HepG2 (cell line): Measurements from ENCODE around the gene HEATR5B. TPM values are rescaled to one million over a fixed set of nuclear protein-coding genes. Genes with fewer than 3 reads are reported as not detected.

Source experiments
- BHLHE40 ChIP-seq: IDR thresholded peaks from 2 replicates; pipeline ENCODE4 v1.6.1; 2011; ENCODE audit warnings: low read length, improper control_type of control experiment
- ELF1 ChIP-seq: sonication (generic); formaldehyde crosslinking; IDR thresholded peaks from 2 replicates; pipeline ENCODE4 v1.4.0; 2020; ENCODE audit warnings: missing genetic modification reagents
- FOXO1 ChIP-seq: sonication (generic); formaldehyde crosslinking; IDR thresholded peaks from 2 replicates; pipeline ENCODE4 v1.4.0; 2020; ENCODE audit warnings: missing genetic modification reagents
- ISX ChIP-seq: sonication (generic); formaldehyde crosslinking; conservative IDR thresholded peaks from 2 replicates; pipeline ENCODE4 v1.5.0; 2020; ENCODE audit warnings: missing genetic modification reagents
- MEIS1 ChIP-seq: sonication (generic); formaldehyde crosslinking; IDR thresholded peaks from 2 replicates; pipeline ENCODE4 v1.9.0; 2021; ENCODE audit warnings: mild to moderate bottlenecking, missing genetic modification reagents, moderate library complexity, borderline replicate concordance
- NR2F6 ChIP-seq, 2 experiments: IDR thresholded peaks; 2 replicates each; pipeline ENCODE4 v1.6.1; 2016; ENCODE audit warnings: antibody characterized with exemption in 1 of 2, mild to moderate bottlenecking in 1 of 2
- PAX8 ChIP-seq: sonication (generic); formaldehyde crosslinking; IDR thresholded peaks from 2 replicates; pipeline ENCODE4 v1.8.0; 2022; ENCODE audit warnings: mild to moderate bottlenecking, missing genetic modification reagents, borderline replicate concordance
- REL ChIP-seq: sonication (generic); formaldehyde crosslinking; conservative IDR thresholded peaks from 2 replicates; pipeline ENCODE4 v1.8.0; 2022; ENCODE audit warnings: mild to moderate bottlenecking, missing genetic modification reagents, moderate library complexity
- SATB2 ChIP-seq: sonication (generic); formaldehyde crosslinking; IDR thresholded peaks from 2 replicates; pipeline ENCODE4 v1.5.0; 2020; ENCODE audit warnings: missing genetic modification reagents
- SP140L ChIP-seq: sonication (generic); formaldehyde crosslinking; IDR thresholded peaks from 2 replicates; pipeline ENCODE4 v1.4.0; 2020; ENCODE audit warnings: missing genetic modification reagents, borderline replicate concordance
- SUZ12 ChIP-seq: fragments of 150-350 bp; IDR thresholded peaks from 2 replicates; pipeline ENCODE4 v1.6.1; 2014; ENCODE audit warnings: low read depth, low read length
- ZFP62 ChIP-seq: sonication (generic); formaldehyde crosslinking; IDR thresholded peaks from 2 replicates; pipeline ENCODE4 v1.4.0; 2020; ENCODE audit warnings: missing genetic modification reagents
- ZIK1 ChIP-seq: sonication (generic); formaldehyde crosslinking; IDR thresholded peaks from 2 replicates; pipeline ENCODE4 v1.5.0; 2020; ENCODE audit warnings: mild to moderate bottlenecking, low read depth, missing genetic modification reagents, borderline replicate concordance
- ZNF329 ChIP-seq: sonication (generic); formaldehyde crosslinking; IDR thresholded peaks from 2 replicates; pipeline ENCODE4 v1.9.0; 2021; ENCODE audit warnings: low read depth, mild to moderate bottlenecking, missing genetic modification reagents
- ZNF839 ChIP-seq: sonication (generic); formaldehyde crosslinking; IDR thresholded peaks from 2 replicates; pipeline ENCODE4 v1.4.0; 2020; ENCODE audit warnings: missing genetic modification reagents, mild to moderate bottlenecking, borderline replicate concordance
- polyA plus RNA-seq, 8 experiments: library from polyadenylated mRNA; depleted of rRNA in 3 of 8; stranded (reverse) in 7 of 8; unstranded in 1 of 8; fragments of >200 nt; fragmentation: Illumina TruSeq in 4 of 8; extraction: Trizol in 4 of 8; gene quantifications; 2 replicates each; pipeline versions ENCODE4 v1.2.1 to v1.2.3, GENCODE V29; 2011 to 2016; ENCODE audit warnings: low read depth in 4 of 8, missing spikeins in 1 of 8, mixed read lengths in 1 of 8; ENCODE audit not compliant: insufficient read depth in 1 of 8
- total RNA-seq, 5 experiments: library from RNA; depleted of rRNA; stranded (reverse); fragments of >200 nt; fragmentation: Illumina TruSeq; extraction: Trizol; gene quantifications; 2 replicates each; pipeline ENCODE4 v1.2.3, GENCODE V29; 2016; ENCODE audit warnings: low read depth in 1 of 5
- TF ChIP-seq, protein P1 (sequence below): sonication (generic); formaldehyde crosslinking; IDR thresholded peaks from 2 replicates; pipeline ENCODE4 v1.4.0; 2020; ENCODE audit warnings: missing genetic modification reagents
- TF ChIP-seq, protein P2 (sequence below): sonication (generic); formaldehyde crosslinking; IDR thresholded peaks from 2 replicates; pipeline ENCODE4 v1.8.0; 2022; ENCODE audit warnings: mild to moderate bottlenecking, missing genetic modification reagents
- TF ChIP-seq, protein P3 (sequence below): sonication (generic); formaldehyde crosslinking; IDR thresholded peaks from 2 replicates; pipeline ENCODE4 v1.8.0; 2022; ENCODE audit warnings: missing genetic modification reagents, low read depth, mild to moderate bottlenecking, borderline replicate concordance
- TF ChIP-seq, protein P4 (sequence below): IDR thresholded peaks from 2 replicates; pipeline ENCODE4 v1.6.1; 2016
- TF ChIP-seq, protein P5 (sequence below): sonication (generic); formaldehyde crosslinking; IDR thresholded peaks from 2 replicates; pipeline ENCODE4 v1.8.1; 2022; ENCODE audit warnings: low read depth, mild to moderate bottlenecking, missing genetic modification reagents

Gene HEATR5B
- total and polyA plus RNA-seq, 2 of the 13 experiments (the other 11 are each of a cell fraction or from before 2014, with no cell fraction given), result 12.7 to 16.3 TPM

DNA sequence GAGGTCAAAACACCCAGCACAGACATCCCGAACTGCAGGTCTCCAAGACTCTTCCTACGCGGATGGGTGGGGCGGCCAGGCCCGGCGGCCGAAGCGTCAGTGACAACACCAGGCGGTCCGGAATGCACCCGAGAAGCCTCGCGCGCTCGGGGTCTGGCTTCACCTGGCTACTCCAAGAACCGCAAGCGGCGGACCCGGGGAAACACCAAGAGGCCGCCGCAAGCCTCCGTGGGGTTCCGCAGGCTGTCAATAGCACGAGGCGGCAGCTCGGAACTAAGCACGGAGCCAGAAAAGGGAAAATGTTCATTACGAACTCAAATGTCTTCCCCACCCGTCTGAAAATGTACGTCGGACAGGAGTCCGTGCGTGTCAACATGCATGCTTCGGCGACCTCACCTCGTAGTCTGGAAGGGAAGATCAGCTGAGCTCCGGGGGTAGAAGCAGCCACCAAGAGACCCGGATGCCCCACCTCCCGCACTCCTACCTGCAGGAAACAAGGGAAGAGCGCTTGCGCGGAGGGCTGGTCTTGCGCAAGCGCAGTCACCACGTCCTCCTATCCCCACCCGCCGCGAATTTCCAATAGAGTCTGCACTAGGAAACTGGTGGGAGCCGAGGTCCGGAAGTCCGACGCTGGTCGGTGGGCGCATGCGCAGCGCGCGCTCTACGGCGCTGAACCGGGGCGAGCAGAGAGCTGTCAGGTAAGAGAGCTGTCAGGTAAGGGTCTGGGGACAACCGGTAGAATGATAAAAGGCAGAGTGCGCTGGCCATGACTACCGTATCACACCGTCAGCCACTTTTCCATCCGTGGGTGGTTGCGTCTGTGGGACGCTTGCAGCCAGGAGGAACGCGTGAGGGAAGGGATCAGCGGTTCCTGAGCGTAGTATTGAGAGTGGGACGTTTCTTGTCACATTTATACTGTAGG lies at the start of gene HEATR5B, which contains the start of gene GPATCH11 (continued):
- TF ChIP-seq, protein P1, sequence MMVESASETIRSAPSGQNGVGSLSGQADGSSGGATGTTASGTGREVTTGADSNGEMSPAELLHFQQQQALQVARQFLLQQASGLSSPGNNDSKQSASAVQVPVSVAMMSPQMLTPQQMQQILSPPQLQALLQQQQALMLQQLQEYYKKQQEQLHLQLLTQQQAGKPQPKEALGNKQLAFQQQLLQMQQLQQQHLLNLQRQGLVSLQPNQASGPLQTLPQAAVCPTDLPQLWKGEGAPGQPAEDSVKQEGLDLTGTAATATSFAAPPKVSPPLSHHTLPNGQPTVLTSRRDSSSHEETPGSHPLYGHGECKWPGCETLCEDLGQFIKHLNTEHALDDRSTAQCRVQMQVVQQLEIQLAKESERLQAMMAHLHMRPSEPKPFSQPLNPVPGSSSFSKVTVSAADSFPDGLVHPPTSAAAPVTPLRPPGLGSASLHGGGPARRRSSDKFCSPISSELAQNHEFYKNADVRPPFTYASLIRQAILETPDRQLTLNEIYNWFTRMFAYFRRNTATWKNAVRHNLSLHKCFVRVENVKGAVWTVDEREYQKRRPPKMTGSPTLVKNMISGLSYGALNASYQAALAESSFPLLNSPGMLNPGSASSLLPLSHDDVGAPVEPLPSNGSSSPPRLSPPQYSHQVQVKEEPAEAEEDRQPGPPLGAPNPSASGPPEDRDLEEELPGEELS (CRISPR knock-in tag), result no peak; the same call in 1 of the 2 replicates
- TF ChIP-seq PAX8 (CRISPR knock-in tag) (peak; percentile 79; the same call in 1 of the 2 replicates), REL (CRISPR knock-in tag) (no peak), ZIK1 (CRISPR knock-in tag) (peak; percentile 57; the same call in 1 of the 2 replicates), ZNF329 (no peak), SATB2 (no peak; the same call in 1 of the 2 replicates), FOXO1 (CRISPR knock-in tag) (peak; percentile 39), ISX (CRISPR knock-in tag) (no peak), ZNF839 (CRISPR knock-in tag) (0 out of 2 replicates have a peak, but pooled peaks have one; percentile 39), ELF1 (CRISPR knock-in tag) (peak; percentile 95), BHLHE40 (peak; percentile 12; the same call in 1 of the 2 replicates), SUZ12 (no peak), MEIS1 (peak; percentile 85; the same call in 1 of the 2 replicates), NR2F6 (IDR thresholded peaks at IDR 0.05) (no peak), NR2F6 (CRISPR knock-in tag; IDR thresholded peaks at IDR 0.05) (peak; percentile 37; the same call in 1 of the 2 replicates), SP140L (CRISPR knock-in tag) (peak; percentile 76; the same call in 1 of the 2 replicates), ZFP62 (CRISPR knock-in tag) (no peak)
- TF ChIP-seq, protein P2, sequence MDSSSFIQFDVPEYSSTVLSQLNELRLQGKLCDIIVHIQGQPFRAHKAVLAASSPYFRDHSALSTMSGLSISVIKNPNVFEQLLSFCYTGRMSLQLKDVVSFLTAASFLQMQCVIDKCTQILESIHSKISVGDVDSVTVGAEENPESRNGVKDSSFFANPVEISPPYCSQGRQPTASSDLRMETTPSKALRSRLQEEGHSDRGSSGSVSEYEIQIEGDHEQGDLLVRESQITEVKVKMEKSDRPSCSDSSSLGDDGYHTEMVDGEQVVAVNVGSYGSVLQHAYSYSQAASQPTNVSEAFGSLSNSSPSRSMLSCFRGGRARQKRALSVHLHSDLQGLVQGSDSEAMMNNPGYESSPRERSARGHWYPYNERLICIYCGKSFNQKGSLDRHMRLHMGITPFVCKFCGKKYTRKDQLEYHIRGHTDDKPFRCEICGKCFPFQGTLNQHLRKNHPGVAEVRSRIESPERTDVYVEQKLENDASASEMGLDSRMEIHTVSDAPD, result no peak; the same call in 1 of the 2 replicates
- TF ChIP-seq, protein P3, sequence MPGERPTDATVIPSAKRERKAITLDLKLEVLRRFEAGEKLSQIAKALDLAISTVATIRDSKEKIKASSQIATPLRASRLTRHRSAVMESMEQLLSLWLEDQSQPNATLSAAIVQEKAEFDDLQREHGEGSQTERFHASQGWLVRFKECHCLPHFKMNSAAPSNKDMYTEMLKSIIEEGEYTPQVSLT (CRISPR knock-in tag), result no peak
- TF ChIP-seq, protein P4, sequence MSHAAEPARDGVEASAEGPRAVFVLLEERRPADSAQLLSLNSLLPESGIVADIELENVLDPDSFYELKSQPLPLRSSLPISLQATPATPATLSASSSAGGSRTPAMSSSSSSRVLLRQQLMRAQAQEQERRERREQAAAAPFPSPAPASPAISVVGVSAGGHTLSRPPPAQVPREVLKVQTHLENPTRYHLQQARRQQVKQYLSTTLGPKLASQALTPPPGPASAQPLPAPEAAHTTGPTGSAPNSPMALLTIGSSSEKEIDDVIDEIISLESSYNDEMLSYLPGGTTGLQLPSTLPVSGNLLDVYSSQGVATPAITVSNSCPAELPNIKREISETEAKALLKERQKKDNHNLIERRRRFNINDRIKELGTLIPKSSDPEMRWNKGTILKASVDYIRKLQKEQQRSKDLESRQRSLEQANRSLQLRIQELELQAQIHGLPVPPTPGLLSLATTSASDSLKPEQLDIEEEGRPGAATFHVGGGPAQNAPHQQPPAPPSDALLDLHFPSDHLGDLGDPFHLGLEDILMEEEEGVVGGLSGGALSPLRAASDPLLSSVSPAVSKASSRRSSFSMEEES (CRISPR knock-in tag), result peak; percentile 14; the same call in 1 of the 2 replicates
- TF ChIP-seq, protein P5, sequence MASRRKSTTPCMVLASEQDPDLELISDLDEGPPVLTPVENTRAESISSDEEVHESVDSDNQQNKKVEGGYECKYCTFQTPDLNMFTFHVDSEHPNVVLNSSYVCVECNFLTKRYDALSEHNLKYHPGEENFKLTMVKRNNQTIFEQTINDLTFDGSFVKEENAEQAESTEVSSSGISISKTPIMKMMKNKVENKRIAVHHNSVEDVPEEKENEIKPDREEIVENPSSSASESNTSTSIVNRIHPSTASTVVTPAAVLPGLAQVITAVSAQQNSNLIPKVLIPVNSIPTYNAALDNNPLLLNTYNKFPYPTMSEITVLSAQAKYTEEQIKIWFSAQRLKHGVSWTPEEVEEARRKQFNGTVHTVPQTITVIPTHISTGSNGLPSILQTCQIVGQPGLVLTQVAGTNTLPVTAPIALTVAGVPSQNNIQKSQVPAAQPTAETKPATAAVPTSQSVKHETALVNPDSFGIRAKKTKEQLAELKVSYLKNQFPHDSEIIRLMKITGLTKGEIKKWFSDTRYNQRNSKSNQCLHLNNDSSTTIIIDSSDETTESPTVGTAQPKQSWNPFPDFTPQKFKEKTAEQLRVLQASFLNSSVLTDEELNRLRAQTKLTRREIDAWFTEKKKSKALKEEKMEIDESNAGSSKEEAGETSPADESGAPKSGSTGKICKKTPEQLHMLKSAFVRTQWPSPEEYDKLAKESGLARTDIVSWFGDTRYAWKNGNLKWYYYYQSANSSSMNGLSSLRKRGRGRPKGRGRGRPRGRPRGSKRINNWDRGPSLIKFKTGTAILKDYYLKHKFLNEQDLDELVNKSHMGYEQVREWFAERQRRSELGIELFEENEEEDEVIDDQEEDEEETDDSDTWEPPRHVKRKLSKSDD (CRISPR knock-in tag), result no peak
